ENCODE measurements around the gene FOXP2.

Gene FOXP2

GRCh38 chr7:114659409-114660125 is 245.0 kb downstream of the FOXP2 start:
- no peak for FAIRE-seq

- FAIRE-seq = no peak
Measured at GRCh38 chr7:114660126-114660486, 245.5 kb downstream of the FOXP2 start.

GRCh38 chr7:114660753-114661152 is 246.1 kb downstream of the FOXP2 start:
- FAIRE-seq = no peak

- no peak for FAIRE-seq
Measured at GRCh38 chr7:114662002-114662677, 247.5 kb downstream of the FOXP2 start.

GRCh38 chr7:114663502-114663901 is 248.9 kb downstream of the FOXP2 start:
- no peak for FAIRE-seq

- FAIRE-seq = no peak
Measured at GRCh38 chr7:114670676-114671075, 256.1 kb downstream of the FOXP2 start.

- FAIRE-seq = no peak
Measured at GRCh38 chr7:114671563-114672123, 257.0 kb downstream of the FOXP2 start.

GRCh38 chr7:114678116-114678515 is 263.5 kb downstream of the FOXP2 start:
- no peak for FAIRE-seq

GRCh38 chr7:114687238-114687637 is 272.6 kb downstream of the FOXP2 start:
- no peak for FAIRE-seq

- FAIRE-seq = no peak
Measured at GRCh38 chr7:114688443-114689055, 273.9 kb downstream of the FOXP2 start.

- no peak for FAIRE-seq
Measured at GRCh38 chr7:114689406-114689805, 274.8 kb downstream of the FOXP2 start.

GRCh38 chr7:114691605-114692004 is 277.0 kb downstream of the FOXP2 start:
- no peak for FAIRE-seq

- FAIRE-seq = no peak
Measured at GRCh38 chr7:114695182-114695581, 280.6 kb downstream of the FOXP2 start.

GRCh38 chr7:114700247-114700928 is 285.8 kb downstream of the FOXP2 start:
- no peak for FAIRE-seq

- FAIRE-seq = no peak
Measured at GRCh38 chr7:114703677-114704076, 289.1 kb downstream of the FOXP2 start.

GRCh38 chr7:114708646-114709045 is 294.0 kb downstream of the FOXP2 start:
- FAIRE-seq = no peak

- no peak for FAIRE-seq
Measured at GRCh38 chr7:114710499-114710898, 295.9 kb downstream of the FOXP2 start.

GRCh38 chr7:114711241-114711640 is 296.6 kb downstream of the FOXP2 start:
- FAIRE-seq = no peak

- FAIRE-seq = no peak
Measured at GRCh38 chr7:114715907-114716306, 301.3 kb downstream of the FOXP2 start.

GRCh38 chr7:114718861-114719260 is 304.2 kb downstream of the FOXP2 start:
- FAIRE-seq = no peak

- FAIRE-seq = no peak
Measured at GRCh38 chr7:114720725-114721124, 306.1 kb downstream of the FOXP2 start.

GRCh38 chr7:114722562-114722961 is 307.9 kb downstream of the FOXP2 start:
- FAIRE-seq = no peak

- no peak for FAIRE-seq
Measured at GRCh38 chr7:114723308-114723707, 308.7 kb downstream of the FOXP2 start.

Measured in colon (tissue), 2 donors.